GM19240 (cell line): ENCODE results near the gene CLPTM1.
A peak's percentile ranks its signal among the peaks of the same experiment; 100 is the strongest.
"Not testable (repeated sequence)": the region's sequence is repeated elsewhere in the genome, so short reads cannot be mapped to it uniquely, and the experiment has no call there.

Source experiments
- DNase-seq: peaks from one replicate; pipeline ENCODE4 v3.0.0; 2011; ENCODE audit warnings: low spot score; ENCODE audit not compliant: insufficient read length

Gene CLPTM1, protein sequence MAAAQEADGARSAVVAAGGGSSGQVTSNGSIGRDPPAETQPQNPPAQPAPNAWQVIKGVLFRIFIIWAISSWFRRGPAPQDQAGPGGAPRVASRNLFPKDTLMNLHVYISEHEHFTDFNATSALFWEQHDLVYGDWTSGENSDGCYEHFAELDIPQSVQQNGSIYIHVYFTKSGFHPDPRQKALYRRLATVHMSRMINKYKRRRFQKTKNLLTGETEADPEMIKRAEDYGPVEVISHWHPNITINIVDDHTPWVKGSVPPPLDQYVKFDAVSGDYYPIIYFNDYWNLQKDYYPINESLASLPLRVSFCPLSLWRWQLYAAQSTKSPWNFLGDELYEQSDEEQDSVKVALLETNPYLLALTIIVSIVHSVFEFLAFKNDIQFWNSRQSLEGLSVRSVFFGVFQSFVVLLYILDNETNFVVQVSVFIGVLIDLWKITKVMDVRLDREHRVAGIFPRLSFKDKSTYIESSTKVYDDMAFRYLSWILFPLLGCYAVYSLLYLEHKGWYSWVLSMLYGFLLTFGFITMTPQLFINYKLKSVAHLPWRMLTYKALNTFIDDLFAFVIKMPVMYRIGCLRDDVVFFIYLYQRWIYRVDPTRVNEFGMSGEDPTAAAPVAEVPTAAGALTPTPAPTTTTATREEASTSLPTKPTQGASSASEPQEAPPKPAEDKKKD

DNA sequence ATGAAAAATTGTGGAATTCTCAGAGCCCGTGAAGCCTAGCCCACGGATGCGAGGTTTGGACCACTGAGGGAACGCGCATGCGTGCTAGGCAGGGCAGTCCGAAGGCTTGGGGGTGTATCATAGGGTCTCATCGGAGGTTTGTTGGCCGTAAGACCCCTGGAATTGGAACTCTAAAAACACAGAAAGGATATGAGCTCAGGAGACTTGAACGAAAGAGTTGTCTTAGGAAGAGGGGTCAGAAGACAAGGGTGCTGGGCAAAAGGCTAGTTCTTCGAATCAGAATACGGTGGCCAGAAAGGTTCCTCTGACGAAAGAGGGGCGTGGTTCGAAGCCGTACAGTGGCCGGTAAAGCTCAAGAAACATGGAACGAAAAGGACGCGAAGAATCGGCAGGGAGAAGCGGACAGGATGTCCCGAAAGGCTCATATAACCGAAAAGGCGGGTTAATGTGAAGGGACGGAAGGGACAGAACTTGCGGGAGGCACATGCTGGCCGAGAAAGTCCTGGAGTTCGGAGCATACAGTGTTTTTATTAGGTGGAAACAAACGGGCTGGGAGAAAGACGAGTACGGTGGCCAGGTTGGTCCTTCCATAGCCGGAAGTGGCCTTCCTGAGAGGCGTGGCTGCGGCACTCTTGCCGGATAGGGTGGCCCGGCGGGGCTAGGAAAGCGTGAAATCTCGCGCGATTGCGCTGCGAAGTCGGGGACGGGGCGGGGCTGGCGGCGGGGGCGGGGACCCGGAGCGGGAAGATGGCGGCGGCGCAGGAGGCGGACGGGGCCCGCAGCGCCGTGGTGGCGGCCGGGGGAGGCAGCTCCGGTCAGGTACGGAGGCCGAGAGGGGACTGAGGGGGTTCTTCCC is at the start of gene CLPTM1:
CLPTM1 (plus strand) TSS at position 732 of the 856 bp plus-strand sequence; CDS start at position 748, 16 bp downstream.
- peak; percentile 94 for DNase-seq

DNA sequence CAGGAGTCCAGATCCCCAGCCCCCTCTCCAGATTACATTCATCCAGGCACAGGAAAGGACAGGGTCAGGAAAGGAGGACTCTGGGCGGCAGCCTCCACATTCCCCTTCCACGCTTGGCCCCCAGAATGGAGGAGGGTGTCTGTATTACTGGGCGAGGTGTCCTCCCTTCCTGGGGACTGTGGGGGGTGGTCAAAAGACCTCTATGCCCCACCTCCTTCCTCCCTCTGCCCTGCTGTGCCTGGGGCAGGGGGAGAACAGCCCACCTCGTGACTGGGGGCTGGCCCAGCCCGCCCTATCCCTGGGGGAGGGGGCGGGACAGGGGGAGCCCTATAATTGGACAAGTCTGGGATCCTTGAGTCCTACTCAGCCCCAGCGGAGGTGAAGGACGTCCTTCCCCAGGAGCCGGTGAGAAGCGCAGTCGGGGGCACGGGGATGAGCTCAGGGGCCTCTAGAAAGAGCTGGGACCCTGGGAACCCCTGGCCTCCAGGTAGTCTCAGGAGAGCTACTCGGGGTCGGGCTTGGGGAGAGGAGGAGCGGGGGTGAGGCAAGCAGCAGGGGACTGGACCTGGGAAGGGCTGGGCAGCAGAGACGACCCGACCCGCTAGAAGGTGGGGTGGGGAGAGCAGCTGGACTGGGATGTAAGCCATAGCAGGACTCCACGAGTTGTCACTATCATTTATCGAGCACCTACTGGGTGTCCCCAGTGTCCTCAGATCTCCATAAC is 49.6 kb upstream of the CLPTM1 start, which contains the start of gene APOE:
APOE (plus strand) TSS at position 360 of the 724 bp plus-strand sequence. CDS start 829 bp downstream, outside the sequence.
- DNase-seq = no peak

DNA sequence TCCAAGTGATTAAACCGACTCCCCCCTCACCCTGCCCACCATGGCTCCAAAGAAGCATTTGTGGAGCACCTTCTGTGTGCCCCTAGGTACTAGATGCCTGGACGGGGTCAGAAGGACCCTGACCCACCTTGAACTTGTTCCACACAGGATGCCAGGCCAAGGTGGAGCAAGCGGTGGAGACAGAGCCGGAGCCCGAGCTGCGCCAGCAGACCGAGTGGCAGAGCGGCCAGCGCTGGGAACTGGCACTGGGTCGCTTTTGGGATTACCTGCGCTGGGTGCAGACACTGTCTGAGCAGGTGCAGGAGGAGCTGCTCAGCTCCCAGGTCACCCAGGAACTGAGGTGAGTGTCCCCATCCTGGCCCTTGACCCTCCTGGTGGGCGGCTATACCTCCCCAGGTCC is 47.6 kb upstream of the CLPTM1 start:
- DNase-seq = no peak

DNA sequence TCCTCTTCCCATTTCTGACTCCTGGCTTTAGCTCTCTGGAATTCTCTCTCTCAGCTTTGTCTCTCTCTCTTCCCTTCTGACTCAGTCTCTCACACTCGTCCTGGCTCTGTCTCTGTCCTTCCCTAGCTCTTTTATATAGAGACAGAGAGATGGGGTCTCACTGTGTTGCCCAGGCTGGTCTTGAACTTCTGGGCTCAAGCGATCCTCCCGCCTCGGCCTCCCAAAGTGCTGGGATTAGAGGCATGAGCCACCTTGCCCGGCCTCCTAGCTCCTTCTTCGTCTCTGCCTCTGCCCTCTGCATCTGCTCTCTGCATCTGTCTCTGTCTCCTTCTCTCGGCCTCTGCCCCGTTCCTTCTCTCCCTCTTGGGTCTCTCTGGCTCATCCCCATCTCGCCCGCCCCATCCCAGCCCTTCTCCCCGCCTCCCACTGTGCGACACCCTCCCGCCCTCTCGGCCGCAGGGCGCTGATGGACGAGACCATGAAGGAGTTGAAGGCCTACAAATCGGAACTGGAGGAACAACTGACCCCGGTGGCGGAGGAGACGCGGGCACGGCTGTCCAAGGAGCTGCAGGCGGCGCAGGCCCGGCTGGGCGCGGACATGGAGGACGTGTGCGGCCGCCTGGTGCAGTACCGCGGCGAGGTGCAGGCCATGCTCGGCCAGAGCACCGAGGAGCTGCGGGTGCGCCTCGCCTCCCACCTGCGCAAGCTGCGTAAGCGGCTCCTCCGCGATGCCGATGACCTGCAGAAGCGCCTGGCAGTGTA is 46.9 kb upstream of the CLPTM1 start:
- DNase-seq = no peak

DNA sequence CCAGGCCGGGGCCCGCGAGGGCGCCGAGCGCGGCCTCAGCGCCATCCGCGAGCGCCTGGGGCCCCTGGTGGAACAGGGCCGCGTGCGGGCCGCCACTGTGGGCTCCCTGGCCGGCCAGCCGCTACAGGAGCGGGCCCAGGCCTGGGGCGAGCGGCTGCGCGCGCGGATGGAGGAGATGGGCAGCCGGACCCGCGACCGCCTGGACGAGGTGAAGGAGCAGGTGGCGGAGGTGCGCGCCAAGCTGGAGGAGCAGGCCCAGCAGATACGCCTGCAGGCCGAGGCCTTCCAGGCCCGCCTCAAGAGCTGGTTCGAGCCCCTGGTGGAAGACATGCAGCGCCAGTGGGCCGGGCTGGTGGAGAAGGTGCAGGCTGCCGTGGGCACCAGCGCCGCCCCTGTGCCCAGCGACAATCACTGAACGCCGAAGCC is 46.3 kb upstream of the CLPTM1 start:
- no peak for DNase-seq

DNA sequence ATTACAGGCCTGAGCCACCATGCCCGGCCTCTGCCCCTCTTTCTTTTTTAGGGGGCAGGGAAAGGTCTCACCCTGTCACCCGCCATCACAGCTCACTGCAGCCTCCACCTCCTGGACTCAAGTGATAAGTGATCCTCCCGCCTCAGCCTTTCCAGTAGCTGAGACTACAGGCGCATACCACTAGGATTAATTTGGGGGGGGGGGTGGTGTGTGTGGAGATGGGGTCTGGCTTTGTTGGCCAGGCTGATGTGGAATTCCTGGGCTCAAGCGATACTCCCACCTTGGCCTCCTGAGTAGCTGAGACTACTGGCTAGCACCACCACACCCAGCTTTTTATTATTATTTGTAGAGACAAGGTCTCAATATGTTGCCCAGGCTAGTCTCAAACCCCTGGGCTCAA is 45.4 kb upstream of the CLPTM1 start:
- DNase-seq = no peak

DNA sequence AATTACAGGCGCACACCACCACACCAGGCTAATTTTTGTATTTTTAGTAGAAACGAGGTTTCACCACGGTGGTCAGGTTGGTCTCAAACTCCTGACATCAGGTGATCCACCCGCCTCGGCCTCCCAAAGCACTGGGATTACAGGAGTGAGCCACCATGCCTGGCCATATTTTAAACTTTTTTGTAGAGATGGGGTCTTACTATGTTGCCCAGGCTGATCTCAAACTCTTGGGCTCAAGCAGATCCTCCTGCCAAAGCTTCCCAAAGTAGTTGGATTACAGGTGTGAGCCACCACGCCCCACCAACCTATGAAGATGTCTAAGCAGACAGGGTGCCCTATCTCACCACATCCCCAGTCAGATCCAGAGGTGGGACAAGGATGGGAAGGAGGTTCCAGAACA is 43.3 kb upstream of the CLPTM1 start:
- not testable (repeated sequence) for DNase-seq

DNA sequence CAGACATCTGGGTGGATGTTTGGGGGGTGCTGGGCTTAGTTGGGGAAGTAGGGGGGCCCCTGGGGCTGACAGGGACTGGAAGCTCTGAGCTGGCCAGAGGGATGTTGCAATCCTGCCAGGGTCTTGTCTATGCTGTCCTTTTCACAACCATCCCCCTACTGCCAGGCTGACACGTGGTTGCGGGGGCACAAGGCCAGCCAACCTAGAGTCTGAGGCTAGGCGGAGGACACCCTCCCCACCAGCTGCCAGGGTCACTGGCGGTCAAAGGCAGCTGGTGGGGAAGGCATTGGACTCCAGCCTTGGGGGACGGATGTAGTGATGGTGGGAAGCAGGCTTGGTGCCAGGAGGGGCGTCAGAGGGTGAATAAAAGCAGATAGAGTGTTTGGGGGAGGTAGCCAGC is 42.3 kb upstream of the CLPTM1 start:
- no peak for DNase-seq

DNA sequence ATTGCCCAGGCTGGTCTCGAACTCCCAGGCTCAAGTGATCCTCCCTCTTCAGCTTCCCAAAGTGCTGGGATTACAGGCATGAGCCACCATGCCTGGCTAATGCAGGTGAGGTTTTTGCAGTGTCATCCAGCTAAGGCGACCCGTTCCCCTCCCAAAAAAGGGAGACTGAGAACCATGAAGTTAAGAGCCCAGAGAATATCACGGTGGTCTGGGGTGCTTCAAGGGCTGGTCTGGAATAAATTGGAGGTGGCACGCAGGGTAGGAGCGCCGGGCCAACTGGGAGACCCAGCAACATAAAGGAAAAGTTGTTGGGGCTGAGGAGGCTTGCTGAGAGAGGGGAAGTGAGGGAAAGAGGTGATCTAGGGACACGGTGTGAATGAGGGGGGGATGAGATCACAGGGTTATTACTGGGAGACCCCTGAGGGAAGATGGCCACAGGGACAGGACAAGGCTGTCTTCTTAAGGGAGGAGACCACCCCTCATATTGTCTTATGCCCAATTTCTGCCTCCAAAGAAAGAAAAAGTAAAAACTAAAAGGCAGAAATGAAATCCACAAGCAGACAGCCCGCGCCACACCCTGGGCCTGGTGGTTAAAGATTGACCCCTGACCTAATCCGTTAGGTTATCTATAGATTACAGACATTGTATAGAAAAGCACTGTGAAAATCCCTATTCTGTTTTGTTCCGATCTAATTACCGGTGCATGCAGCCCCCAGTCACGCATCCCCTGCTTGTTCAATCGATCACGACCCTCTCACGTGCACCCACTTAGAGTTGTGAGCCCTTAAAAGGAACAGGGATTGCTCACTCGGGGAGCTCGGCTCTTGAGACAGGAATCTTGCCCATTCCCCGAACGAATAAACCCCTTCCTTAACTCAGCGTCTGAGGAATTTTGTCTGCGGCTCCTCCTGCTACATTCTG is 41.4 kb upstream of the CLPTM1 start:
- DNase-seq = not testable (repeated sequence)

DNA sequence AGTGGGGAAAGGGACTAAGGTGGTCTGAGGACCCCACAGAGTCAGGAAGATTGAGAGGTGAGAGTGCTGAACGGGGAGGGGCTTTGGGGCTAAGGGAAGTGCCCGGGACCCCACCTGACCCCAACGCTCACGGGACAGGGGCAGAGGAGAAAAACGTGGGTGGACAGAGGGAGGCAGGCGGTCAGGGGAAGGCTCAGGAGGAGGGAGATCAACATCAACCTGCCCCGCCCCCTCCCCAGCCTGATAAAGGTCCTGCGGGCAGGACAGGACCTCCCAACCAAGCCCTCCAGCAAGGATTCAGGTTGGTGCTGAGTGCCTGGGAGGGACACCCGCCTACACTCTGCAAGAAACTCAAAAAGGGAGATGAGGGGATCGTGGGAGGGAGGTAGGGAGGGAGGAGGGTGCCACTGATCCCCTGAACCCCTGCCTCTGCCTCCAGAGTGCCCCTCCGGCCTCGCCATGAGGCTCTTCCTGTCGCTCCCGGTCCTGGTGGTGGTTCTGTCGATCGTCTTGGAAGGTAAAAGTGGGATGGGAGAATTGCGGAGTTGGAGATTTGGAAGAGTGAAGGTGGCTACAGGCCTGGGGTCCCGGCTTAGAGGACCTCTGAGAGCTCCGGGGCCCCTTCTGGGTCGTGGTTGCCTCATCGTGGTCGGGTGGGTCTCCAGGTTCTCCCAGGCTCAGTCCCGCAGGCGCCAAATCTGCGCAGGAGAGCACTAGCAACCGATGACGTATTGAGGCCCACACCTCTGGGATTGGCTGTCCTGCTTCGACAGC is 40.6 kb upstream of the CLPTM1 start, which contains the start of gene APOC1:
APOC1 (plus strand) TSS at position 176 of the 774 bp plus-strand sequence; CDS start at position 460, 284 bp downstream.
- DNase-seq = peak; percentile 99

DNA sequence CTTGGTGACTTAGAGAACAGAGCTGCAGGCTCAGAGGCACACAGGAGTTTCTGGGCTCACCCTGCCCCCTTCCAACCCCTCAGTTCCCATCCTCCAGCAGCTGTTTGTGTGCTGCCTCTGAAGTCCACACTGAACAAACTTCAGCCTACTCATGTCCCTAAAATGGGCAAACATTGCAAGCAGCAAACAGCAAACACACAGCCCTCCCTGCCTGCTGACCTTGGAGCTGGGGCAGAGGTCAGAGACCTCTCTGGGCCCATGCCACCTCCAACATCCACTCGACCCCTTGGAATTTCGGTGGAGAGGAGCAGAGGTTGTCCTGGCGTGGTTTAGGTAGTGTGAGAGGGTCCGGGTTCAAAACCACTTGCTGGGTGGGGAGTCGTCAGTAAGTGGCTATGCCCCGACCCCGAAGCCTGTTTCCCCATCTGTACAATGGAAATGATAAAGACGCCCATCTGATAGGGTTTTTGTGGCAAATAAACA is 30.9 kb upstream of the CLPTM1 start:
- no peak for DNase-seq

DNA sequence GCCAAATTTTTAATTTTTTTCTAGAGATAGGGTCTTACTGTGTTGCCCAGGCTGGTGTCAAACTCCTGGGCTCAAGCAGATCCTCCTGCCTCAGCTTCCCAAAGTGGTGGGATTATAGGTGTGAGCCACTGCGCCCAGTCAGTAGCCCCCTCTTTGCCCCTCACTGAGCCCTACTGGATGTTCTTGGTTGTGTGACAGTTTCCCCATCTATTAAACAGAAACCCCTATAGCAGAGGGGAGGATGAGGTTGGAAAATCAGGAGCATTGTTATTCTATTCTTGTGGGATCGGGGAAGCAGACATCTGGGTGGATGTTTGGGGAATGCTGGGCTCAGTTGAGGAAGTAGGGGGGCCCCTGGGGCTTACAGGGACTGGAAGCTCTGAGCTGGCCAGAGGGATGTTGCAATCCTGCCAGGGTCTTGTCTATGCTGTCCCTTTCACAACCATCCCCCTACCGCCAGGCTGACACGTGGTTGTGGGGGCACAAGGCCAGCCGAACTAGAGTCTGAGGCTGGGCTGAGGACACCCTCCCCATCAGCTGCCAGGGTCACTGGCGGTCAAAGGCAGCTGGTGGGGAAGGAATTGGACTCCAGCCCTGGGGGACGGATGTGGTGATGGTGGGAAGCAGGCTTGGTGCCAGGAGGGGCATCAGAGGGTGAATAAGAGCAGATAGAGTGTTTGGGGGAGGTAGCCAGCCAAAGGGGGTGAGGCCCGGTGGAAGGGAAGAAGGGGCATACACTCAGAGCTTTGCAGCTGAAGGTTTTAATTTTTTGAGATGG is 29.9 kb upstream of the CLPTM1 start:
- no peak for DNase-seq

DNA sequence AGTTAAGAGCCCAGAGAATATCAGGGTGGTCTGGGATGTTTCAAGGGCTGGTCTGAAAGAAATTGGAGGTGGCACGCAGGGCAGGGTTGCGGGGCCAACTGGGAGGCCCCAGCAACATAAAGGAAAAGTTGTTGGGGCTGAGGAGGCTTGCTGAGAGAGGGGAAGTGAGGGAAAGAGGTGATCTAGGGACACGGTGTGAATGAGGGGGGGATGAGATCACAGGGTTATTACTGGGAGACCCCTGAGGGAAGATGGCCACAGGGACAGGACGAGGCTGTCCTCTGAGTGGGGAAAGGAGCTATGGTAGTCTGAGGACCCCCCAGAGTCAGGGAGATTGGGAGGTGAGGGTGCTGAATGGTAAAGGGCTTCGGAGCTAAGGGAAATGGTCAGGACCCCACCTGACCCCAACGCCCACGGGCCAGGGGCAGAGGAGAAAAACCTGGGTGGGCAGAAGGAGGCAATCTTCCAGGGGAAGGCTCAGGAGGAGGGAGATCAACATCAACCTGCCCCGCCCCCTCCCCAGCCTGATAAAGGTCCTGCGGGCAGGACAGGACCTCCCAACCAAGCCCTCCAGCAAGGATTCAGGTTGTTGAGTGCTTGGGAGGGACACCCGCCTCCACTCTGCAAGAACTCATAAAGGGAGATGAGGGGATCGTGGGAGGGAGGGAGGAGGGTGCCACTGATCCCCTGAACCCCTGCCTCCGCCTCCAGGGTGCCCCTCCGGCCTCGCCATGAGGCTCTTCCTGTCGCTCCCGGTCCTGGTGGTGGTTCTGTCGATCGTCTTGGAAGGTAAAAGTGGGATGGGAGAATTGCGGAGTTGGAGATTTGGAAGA is 28.7 kb upstream of the CLPTM1 start:
- DNase-seq = not testable (repeated sequence)

DNA sequence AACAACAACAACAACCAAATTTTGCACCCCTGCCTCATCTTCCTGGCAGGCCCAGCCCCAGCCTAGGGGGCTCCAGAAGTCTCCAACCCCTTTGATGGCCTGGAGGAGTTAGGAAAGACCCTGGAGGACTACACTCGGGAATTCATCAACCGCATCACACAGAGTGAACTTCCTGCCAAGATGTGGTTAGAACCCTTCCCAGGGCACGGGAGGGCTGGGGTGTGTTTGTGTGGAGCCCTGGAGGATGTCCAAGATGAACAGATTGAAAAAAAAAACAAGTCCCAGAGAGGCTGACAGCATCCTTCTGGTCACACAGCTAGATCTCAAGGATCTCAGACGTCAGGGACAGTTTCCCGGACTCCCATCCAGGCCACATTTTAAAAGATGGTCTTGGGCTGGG is 27.4 kb upstream of the CLPTM1 start:
- no peak for DNase-seq

DNA sequence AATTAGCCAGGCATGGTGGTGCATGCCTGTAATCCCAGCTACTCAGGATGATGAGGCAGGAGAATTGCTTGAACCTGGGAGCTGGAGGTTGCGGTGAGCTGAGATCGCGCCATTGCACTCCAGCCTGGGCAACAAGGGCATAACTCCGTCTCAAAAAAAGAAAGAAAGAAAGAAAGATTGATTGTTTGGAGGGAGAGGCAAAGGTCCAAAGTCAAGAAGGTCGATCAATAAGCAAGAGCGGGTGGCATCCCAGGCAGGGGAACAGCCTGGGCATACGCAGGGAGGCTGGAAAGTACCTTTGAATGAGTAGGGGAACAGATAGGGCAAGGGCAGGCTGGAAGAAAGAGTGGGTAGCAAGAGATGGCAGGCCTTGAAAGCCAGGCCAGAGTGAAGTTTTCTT is 25.1 kb upstream of the CLPTM1 start:
- no peak for DNase-seq

DNA sequence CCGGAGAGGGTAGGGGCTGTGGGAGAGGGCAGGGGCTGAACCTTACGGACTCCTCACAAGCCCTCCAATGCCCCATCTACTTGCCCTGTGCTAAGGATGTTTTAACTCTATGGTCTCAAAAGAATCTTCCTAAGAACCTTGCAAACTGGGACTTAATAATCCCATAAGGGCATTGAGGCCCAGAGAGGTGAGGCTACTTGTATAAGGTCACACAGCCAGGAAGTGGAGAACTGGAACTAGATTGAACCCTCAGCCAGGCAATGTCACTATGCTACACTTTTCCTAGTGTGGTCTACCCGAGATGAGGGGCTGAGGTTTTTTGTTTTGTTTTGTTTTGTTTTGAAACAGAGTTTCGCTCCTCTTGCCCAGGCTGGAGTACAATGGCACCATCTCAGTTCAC is 23.6 kb upstream of the CLPTM1 start:
- no peak for DNase-seq
